ENCODE measurements around the gene PEX26. TPM values are rescaled to one million over a fixed set of nuclear protein-coding genes. Genes with fewer than 3 reads are reported as not detected.
"Not testable (repeated sequence)": the region's sequence is repeated elsewhere in the genome, so short reads cannot be mapped to it uniquely, and the experiment has no call there.

PEX26 gene
- total RNA-seq, 2 donors from 2014 or later, result 53.4 to 70.5 TPM

- H3K9me3 Mint-ChIP-seq, result no peaks in the 10 kb centered on the region
- H3K27ac Mint-ChIP-seq, result no peak overlapping the region
- no peaks in the 10 kb centered on the region for H3K27me3 Mint-ChIP-seq
- H3K36me3 Mint-ChIP-seq (ENCODE audit: low read depth), result no peaks in the 10 kb centered on the region
- no peaks in the 10 kb centered on the region for H3K4me1 Mint-ChIP-seq
- no peak for ATAC-seq (replicated peaks)
- no peak overlapping the region for H3K4me3 Mint-ChIP-seq
Measured at GRCh38 chr22:18048441-18048898, 29.3 kb upstream of the PEX26 start.

- H3K36me3 Mint-ChIP-seq (ENCODE audit: low read depth), result no peaks in the 10 kb centered on the region
- no peaks in the 10 kb centered on the region for H3K4me1 Mint-ChIP-seq
- ATAC-seq (replicated peaks), result no peak
- peak overlapping the region; percentile 15 for H3K27ac Mint-ChIP-seq
- H3K9me3 Mint-ChIP-seq, result no peaks in the 10 kb centered on the region
- H3K27me3 Mint-ChIP-seq, result no peaks in the 10 kb centered on the region
- no peak overlapping the region for H3K4me3 Mint-ChIP-seq
Measured at GRCh38 chr22:18050065-18050464, 27.7 kb upstream of the PEX26 start.

GRCh38 chr22:18051113-18051512, 26.7 kb upstream of the PEX26 start:
- ATAC-seq (replicated peaks), result not testable (repeated sequence)

GRCh38 chr22:18053216-18053946, 24.4 kb upstream of the PEX26 start:
- not testable (repeated sequence) for H3K27ac Mint-ChIP-seq; H3K9me3 Mint-ChIP-seq; H3K36me3 Mint-ChIP-seq (ENCODE audit: low read depth); H3K4me1 Mint-ChIP-seq; H3K27me3 Mint-ChIP-seq; H3K4me3 Mint-ChIP-seq; ATAC-seq (replicated peaks)

More at GRCh38 chr22:18051113-18051512, 26.7 kb upstream of the PEX26 start:
- not testable (repeated sequence) for H3K27me3 Mint-ChIP-seq; H3K36me3 Mint-ChIP-seq (ENCODE audit: low read depth); H3K4me3 Mint-ChIP-seq; H3K27ac Mint-ChIP-seq; H3K4me1 Mint-ChIP-seq; H3K9me3 Mint-ChIP-seq

- no peaks in the 10 kb centered on the region for H3K9me3 Mint-ChIP-seq
- no peak overlapping the region for H3K4me3 Mint-ChIP-seq
- no peak overlapping the region for H3K27ac Mint-ChIP-seq
- no peaks in the 10 kb centered on the region for H3K4me1 Mint-ChIP-seq
- no peak for ATAC-seq (replicated peaks)
- peaks cover 12% of the 10 kb centered on the region for H3K27me3 Mint-ChIP-seq
- H3K36me3 Mint-ChIP-seq (ENCODE audit: low read depth), result no peaks in the 10 kb centered on the region
Measured at GRCh38 chr22:18055619-18056160, 22.1 kb upstream of the PEX26 start.

GRCh38 chr22:18056161-18056666, 21.6 kb upstream of the PEX26 start:
- ATAC-seq (replicated peaks), result no peak
- no peak overlapping the region for H3K27ac Mint-ChIP-seq
- no peak overlapping the region for H3K4me3 Mint-ChIP-seq

GRCh38 chr22:18056807-18057474, 20.8 kb upstream of the PEX26 start:
- no peaks in the 10 kb centered on the region for H3K9me3 Mint-ChIP-seq
- H3K27me3 Mint-ChIP-seq, result peaks cover 16% of the 10 kb centered on the region
- H3K27ac Mint-ChIP-seq, result no peak overlapping the region
- H3K4me3 Mint-ChIP-seq, result no peak overlapping the region
- ATAC-seq (replicated peaks), result peak; percentile 58
- H3K4me1 Mint-ChIP-seq, result no peaks in the 10 kb centered on the region
- no peaks in the 10 kb centered on the region for H3K36me3 Mint-ChIP-seq (ENCODE audit: low read depth)

More at GRCh38 chr22:18056161-18056666, 21.6 kb upstream of the PEX26 start:
- H3K27me3 Mint-ChIP-seq, result peaks cover 14% of the 10 kb centered on the region
- no peaks in the 10 kb centered on the region for H3K36me3 Mint-ChIP-seq (ENCODE audit: low read depth)
- no peaks in the 10 kb centered on the region for H3K4me1 Mint-ChIP-seq
- no peaks in the 10 kb centered on the region for H3K9me3 Mint-ChIP-seq

GRCh38 chr22:18057568-18058209, 20.1 kb upstream of the PEX26 start:
- Mint-ChIP-seq H3K27ac (no peak overlapping the region), H3K27me3 (peaks cover 16% of the 10 kb centered on the region), H3K4me1 (no peaks in the 10 kb centered on the region), H3K4me3 (no peak overlapping the region), H3K36me3 (ENCODE audit: low read depth) (no peaks in the 10 kb centered on the region), H3K9me3 (no peaks in the 10 kb centered on the region)
- peak; percentile 39 for ATAC-seq (replicated peaks)

GRCh38 chr22:18058371-18059093, 19.3 kb upstream of the PEX26 start:
- Mint-ChIP-seq H3K36me3 (ENCODE audit: low read depth) (no peaks in the 10 kb centered on the region), H3K9me3 (no peaks in the 10 kb centered on the region), H3K27ac (no peak overlapping the region), H3K4me1 (no peaks in the 10 kb centered on the region), H3K27me3 (peaks cover 17% of the 10 kb centered on the region), H3K4me3 (no peak overlapping the region)
- no peak for ATAC-seq (replicated peaks)

GRCh38 chr22:18059094-18059417, 18.7 kb upstream of the PEX26 start:
- no peaks in the 10 kb centered on the region for H3K9me3 Mint-ChIP-seq
- no peak for ATAC-seq (replicated peaks)
- H3K27ac Mint-ChIP-seq, result no peak overlapping the region
- H3K4me1 Mint-ChIP-seq, result no peaks in the 10 kb centered on the region
- H3K27me3 Mint-ChIP-seq, result peaks cover 21% of the 10 kb centered on the region
- no peak overlapping the region for H3K4me3 Mint-ChIP-seq
- H3K36me3 Mint-ChIP-seq (ENCODE audit: low read depth), result no peaks in the 10 kb centered on the region

- no peaks in the 10 kb centered on the region for H3K36me3 Mint-ChIP-seq (ENCODE audit: low read depth)
- peaks cover 22% of the 10 kb centered on the region for H3K27me3 Mint-ChIP-seq
- H3K4me1 Mint-ChIP-seq, result no peaks in the 10 kb centered on the region
- no peaks in the 10 kb centered on the region for H3K9me3 Mint-ChIP-seq
- H3K4me3 Mint-ChIP-seq, result no peak overlapping the region
- no peak for ATAC-seq (replicated peaks)
- no peak overlapping the region for H3K27ac Mint-ChIP-seq
Measured at GRCh38 chr22:18059473-18059872, 18.3 kb upstream of the PEX26 start.

- Mint-ChIP-seq H3K9me3 (no peaks in the 10 kb centered on the region), H3K27ac (no peak overlapping the region), H3K36me3 (ENCODE audit: low read depth) (no peaks in the 10 kb centered on the region), H3K27me3 (peaks cover 28% of the 10 kb centered on the region), H3K4me1 (no peaks in the 10 kb centered on the region), H3K4me3 (no peak overlapping the region)
- peak; percentile 26 for ATAC-seq (replicated peaks)
Measured at GRCh38 chr22:18059991-18060390, 17.8 kb upstream of the PEX26 start.

- Mint-ChIP-seq H3K27me3 (peaks cover 37% of the 10 kb centered on the region), H3K4me3 (no peak overlapping the region), H3K36me3 (ENCODE audit: low read depth) (no peaks in the 10 kb centered on the region), H3K27ac (no peak overlapping the region), H3K4me1 (no peaks in the 10 kb centered on the region), H3K9me3 (no peaks in the 10 kb centered on the region)
- no peak for ATAC-seq (replicated peaks)
Measured at GRCh38 chr22:18060646-18061620, 16.9 kb upstream of the PEX26 start.
